GM10266 (cell line): ENCODE measurements around the gene TAF6.

Source experiments
- DNase-seq: peaks from one replicate; pipeline ENCODE4 v3.0.0; 2012; ENCODE audit errors: extremely low spot score
- TF ChIP-seq, protein P1 (sequence below): IDR thresholded peaks from 2 replicates; pipeline ENCODE4 v1.5.1; 2012; ENCODE audit warnings: mild to moderate bottlenecking, low read depth; ENCODE audit not compliant: control insufficient read depth, insufficient read depth; ENCODE audit errors: missing control alignments

The TAF6 gene

GRCh38 chr7:100069991-100070390 lies 49.2 kb downstream of the TAF6 start:
- TF ChIP-seq, protein P1, sequence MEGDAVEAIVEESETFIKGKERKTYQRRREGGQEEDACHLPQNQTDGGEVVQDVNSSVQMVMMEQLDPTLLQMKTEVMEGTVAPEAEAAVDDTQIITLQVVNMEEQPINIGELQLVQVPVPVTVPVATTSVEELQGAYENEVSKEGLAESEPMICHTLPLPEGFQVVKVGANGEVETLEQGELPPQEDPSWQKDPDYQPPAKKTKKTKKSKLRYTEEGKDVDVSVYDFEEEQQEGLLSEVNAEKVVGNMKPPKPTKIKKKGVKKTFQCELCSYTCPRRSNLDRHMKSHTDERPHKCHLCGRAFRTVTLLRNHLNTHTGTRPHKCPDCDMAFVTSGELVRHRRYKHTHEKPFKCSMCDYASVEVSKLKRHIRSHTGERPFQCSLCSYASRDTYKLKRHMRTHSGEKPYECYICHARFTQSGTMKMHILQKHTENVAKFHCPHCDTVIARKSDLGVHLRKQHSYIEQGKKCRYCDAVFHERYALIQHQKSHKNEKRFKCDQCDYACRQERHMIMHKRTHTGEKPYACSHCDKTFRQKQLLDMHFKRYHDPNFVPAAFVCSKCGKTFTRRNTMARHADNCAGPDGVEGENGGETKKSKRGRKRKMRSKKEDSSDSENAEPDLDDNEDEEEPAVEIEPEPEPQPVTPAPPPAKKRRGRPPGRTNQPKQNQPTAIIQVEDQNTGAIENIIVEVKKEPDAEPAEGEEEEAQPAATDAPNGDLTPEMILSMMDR, result no peak

DNA sequence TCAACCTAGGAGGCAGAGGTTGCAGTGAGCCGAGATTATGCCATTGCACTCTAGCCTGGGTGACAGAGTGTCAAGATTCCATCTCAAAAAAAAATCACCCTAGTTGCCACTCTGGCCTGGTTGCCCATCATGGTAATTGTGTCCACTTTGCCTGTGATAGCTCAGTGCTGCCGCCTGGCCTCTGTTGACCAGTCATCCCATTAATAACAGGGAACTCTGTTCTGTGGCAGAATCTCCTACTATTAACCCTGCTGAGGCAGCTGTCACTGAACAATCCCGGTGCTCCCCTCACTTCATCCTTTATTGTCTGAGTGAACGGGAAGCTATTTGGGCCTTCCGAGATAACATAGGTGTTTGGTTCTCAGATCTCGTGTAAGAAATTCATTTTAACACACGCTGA lies 52.2 kb downstream of the TAF6 start:
- no peak for DNase-seq

More at GRCh38 chr7:100069991-100070390, 49.2 kb downstream of the TAF6 start:
- DNase-seq, result no peak

DNA sequence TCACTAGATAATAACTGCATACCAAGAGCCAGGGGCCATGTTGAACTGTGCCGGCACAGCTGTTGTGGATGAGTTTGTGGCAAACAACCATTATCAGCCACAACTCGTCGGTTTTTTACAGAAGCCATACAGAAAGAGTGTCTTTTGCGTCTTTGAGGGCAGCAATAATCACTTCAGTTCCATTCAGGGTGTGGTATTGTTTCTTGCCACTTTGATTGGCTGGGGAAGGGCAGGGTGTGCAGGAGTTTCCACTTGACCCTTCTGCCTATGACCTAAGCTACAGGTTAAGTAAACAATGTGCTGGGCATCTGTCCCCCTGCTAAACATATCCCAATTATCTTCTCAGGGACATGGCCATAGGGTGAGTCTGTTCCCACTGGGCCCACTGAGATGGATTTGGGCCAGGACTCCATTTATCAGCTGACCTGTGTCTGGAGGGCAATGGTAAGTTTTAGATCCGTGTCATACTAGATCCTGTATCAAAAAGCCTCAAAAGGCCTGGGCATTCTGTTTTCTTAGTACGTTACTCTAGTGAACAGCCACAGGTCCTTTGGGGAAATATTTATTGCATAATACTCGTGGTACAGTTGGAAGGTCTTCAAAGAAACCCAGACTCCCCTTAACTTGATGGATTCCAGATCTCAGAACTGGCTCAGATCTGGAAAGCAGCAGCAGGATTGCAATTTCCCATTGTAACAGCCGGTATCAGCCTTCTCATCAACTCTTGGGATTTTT lies 53.5 kb downstream of the TAF6 start:
- no peak for DNase-seq
- TF ChIP-seq, protein P1, result no peak

More for the DNA sequence above, 52.2 kb downstream of the TAF6 start:
- TF ChIP-seq, protein P1, result no peak

- TF ChIP-seq, protein P1, result no peak
- DNase-seq, result no peak
Measured at GRCh38 chr7:100064162-100064561, 55.0 kb downstream of the TAF6 start.

- TF ChIP-seq, protein P1, result no peak
- no peak for DNase-seq
Measured at GRCh38 chr7:100063376-100063775, 55.8 kb downstream of the TAF6 start.

GRCh38 chr7:100061518-100062193 lies 57.5 kb downstream of the TAF6 start:
- no peak for DNase-seq
- TF ChIP-seq, protein P1, result no peak

GRCh38 chr7:100059251-100059739 lies 59.9 kb downstream of the TAF6 start:
- TF ChIP-seq, protein P1, result no peak

More at GRCh38 chr7:100059251-100059739, 59.9 kb downstream of the TAF6 start:
- no peak for DNase-seq
